Choroid plexus epithelial cell (primary cell): Measurements from ENCODE around the gene LYRM4.

Experiments used
- DNase-seq: peaks from one replicate; pipeline ENCODE4 v3.0.0-alpha.2; 2010; ENCODE audit warnings: low read depth
- H3K4me3 ChIP-seq: 2 replicates; pipeline ENCODE4 v1.5.1; 2011; ENCODE audit warnings: low read depth, mild to moderate bottlenecking, control low read depth, low read length, moderate library complexity
- CTCF ChIP-seq: conservative IDR thresholded peaks from 2 replicates; pipeline ENCODE4 v1.5.1; 2011; ENCODE audit warnings: low read depth, mild to moderate bottlenecking, control low read depth, inconsistent platforms, low read length, moderate library complexity

LYRM4 gene

GRCh38 chr6:5208057-5208456 lies 52.7 kb downstream of the LYRM4 start:
- H3K4me3 ChIP-seq, result no peak overlapping the region
- peak; percentile 77 for DNase-seq

GRCh38 chr6:5206920-5207561 lies 53.7 kb downstream of the LYRM4 start:
- TF ChIP-seq CTCF, result no peak
- H3K4me3 ChIP-seq, result no peak overlapping the region
- no peak for DNase-seq

More at GRCh38 chr6:5208057-5208456, 52.7 kb downstream of the LYRM4 start:
- TF ChIP-seq CTCF, result no peak

GRCh38 chr6:5205877-5206850 lies 54.6 kb downstream of the LYRM4 start:
- DNase-seq, result peak; percentile 89
- no peak overlapping the region for H3K4me3 ChIP-seq
- no peak for TF ChIP-seq CTCF

- H3K4me3 ChIP-seq, result no peak overlapping the region
- no peak for DNase-seq
- TF ChIP-seq CTCF, result no peak
Observed at GRCh38 chr6:5205035-5205507, 55.7 kb downstream of the LYRM4 start.

- no peak overlapping the region for H3K4me3 ChIP-seq
- no peak for TF ChIP-seq CTCF
- no peak for DNase-seq
Observed at GRCh38 chr6:5204376-5204775, 56.4 kb downstream of the LYRM4 start.

- H3K4me3 ChIP-seq, result no peak overlapping the region
- TF ChIP-seq CTCF, result no peak
- no peak for DNase-seq
Observed at GRCh38 chr6:5203546-5203945, 57.2 kb downstream of the LYRM4 start.
